Choroid plexus epithelial cell (primary cell): ENCODE results near the gene NT5C.

ENCODE experiments used
- DNase-seq: peaks from one replicate; pipeline ENCODE4 v3.0.0-alpha.2; 2010; ENCODE audit warnings: low read depth
- H3K4me3 ChIP-seq: 2 replicates; pipeline ENCODE4 v1.5.1; 2011; ENCODE audit warnings: low read depth, mild to moderate bottlenecking, control low read depth, low read length, moderate library complexity
- CTCF ChIP-seq: conservative IDR thresholded peaks from 2 replicates; pipeline ENCODE4 v1.5.1; 2011; ENCODE audit warnings: low read depth, mild to moderate bottlenecking, control low read depth, inconsistent platforms, low read length, moderate library complexity

NT5C gene

GRCh38 chr17:75113798-75114551 is 17.6 kb downstream of the NT5C start:
- TF ChIP-seq CTCF, result peak; percentile 95
- peak; percentile 94 for DNase-seq
- H3K4me3 ChIP-seq, result peak overlapping the region; percentile 67

GRCh38 chr17:75111777-75112335 is 19.7 kb downstream of the NT5C start:
- H3K4me3 ChIP-seq, result no peak overlapping the region
- TF ChIP-seq CTCF, result no peak
- no peak for DNase-seq

- no peak for DNase-seq
- H3K4me3 ChIP-seq, result peak overlapping the region; percentile 76
Observed at GRCh38 chr17:75110234-75110937, 21.2 kb downstream of the NT5C start.

GRCh38 chr17:75109407-75110233 is 21.9 kb downstream of the NT5C start, which contains the start of gene ARMC7:
TSS of gene ARMC7 (plus strand) at chr17:75109969. CDS start at chr17:75110289, 320 bp downstream.
- H3K4me3 ChIP-seq, result peak within 1 kb of the TSS; percentile 76
- DNase-seq, result peak; percentile 81

More at GRCh38 chr17:75110234-75110937, 21.2 kb downstream of the NT5C start:
- TF ChIP-seq CTCF, result no peak

GRCh38 chr17:75109046-75109406 is 22.5 kb downstream of the NT5C start:
- no peak for DNase-seq
- no peak for TF ChIP-seq CTCF
- H3K4me3 ChIP-seq, result peak overlapping the region; percentile 76

More at GRCh38 chr17:75109407-75110233, 21.9 kb downstream of the NT5C start, which contains the start of gene ARMC7:
- TF ChIP-seq CTCF, result no peak

GRCh38 chr17:75108193-75108592 is 23.3 kb downstream of the NT5C start:
- TF ChIP-seq CTCF, result no peak
- H3K4me3 ChIP-seq, result no peak overlapping the region
- DNase-seq, result no peak
